Measurements from ENCODE around the gene PIGBOS1.
"Not testable (repeated sequence)": the region's sequence is repeated elsewhere in the genome, so short reads cannot be mapped to it uniquely, and the experiment has no call there.

PIGBOS1 gene

GRCh38 chr15:55318588-55319494 lies at the start of gene PIGBOS1, which contains the start of gene PIGB:
Gene PIGBOS1, minus strand, starts transcription at chr15:55319123. Its CDS starts 1,331 bp downstream, at chr15:55317792.
Gene PIGB, plus strand, starts transcription at chr15:55319222. Its CDS starts 29 bp downstream, at chr15:55319251.
- DNase-seq = peak; percentile 91

GRCh38 chr15:55366981-55367380 lies 48.1 kb upstream of the PIGBOS1 start:
- peak; percentile 45 for DNase-seq

GRCh38 chr15:55362641-55363040 lies 43.7 kb upstream of the PIGBOS1 start:
- DNase-seq = no peak

- no peak for DNase-seq
Measured at GRCh38 chr15:55361048-55361447, 42.1 kb upstream of the PIGBOS1 start.

GRCh38 chr15:55360256-55360655 lies 41.3 kb upstream of the PIGBOS1 start:
- no peak for DNase-seq

GRCh38 chr15:55358471-55358870 lies 39.5 kb upstream of the PIGBOS1 start:
- DNase-seq = no peak

GRCh38 chr15:55357774-55358173 lies 38.9 kb upstream of the PIGBOS1 start:
- no peak for DNase-seq

GRCh38 chr15:55356985-55357585 lies 38.2 kb upstream of the PIGBOS1 start:
- DNase-seq = no peak

GRCh38 chr15:55353025-55353424 lies 34.1 kb upstream of the PIGBOS1 start:
- no peak for DNase-seq

GRCh38 chr15:55349282-55349681 lies 30.4 kb upstream of the PIGBOS1 start:
- no peak for DNase-seq

GRCh38 chr15:55348281-55348778 lies 29.4 kb upstream of the PIGBOS1 start:
- DNase-seq = no peak

- no peak for DNase-seq
Measured at GRCh38 chr15:55344206-55344605, 25.3 kb upstream of the PIGBOS1 start.

- no peak for DNase-seq
Measured at GRCh38 chr15:55343168-55343567, 24.2 kb upstream of the PIGBOS1 start.

- no peak for DNase-seq
Measured at GRCh38 chr15:55337160-55337559, 18.2 kb upstream of the PIGBOS1 start.

GRCh38 chr15:55334997-55335396 lies 16.1 kb upstream of the PIGBOS1 start:
- DNase-seq = peak; percentile 63

GRCh38 chr15:55334371-55334770 lies 15.4 kb upstream of the PIGBOS1 start:
- no peak for DNase-seq

GRCh38 chr15:55327387-55327786 lies 8.5 kb upstream of the PIGBOS1 start:
- peak; percentile 73 for DNase-seq

- DNase-seq = peak; percentile 54
Measured at GRCh38 chr15:55322467-55322866, 3.5 kb upstream of the PIGBOS1 start.

- no peak for DNase-seq
Measured at GRCh38 chr15:55320963-55321362, 2.0 kb upstream of the PIGBOS1 start.

GRCh38 chr15:55320238-55320550 lies 1.3 kb upstream of the PIGBOS1 start:
- DNase-seq = no peak

GRCh38 chr15:55319537-55320237 lies 764 bp upstream of the PIGBOS1 start:
- DNase-seq = peak; percentile 47

GRCh38 chr15:55302801-55303200 lies 16.1 kb downstream of the PIGBOS1 start:
- DNase-seq = not testable (repeated sequence)

- DNase-seq = no peak
Measured at GRCh38 chr15:55297315-55297714, 21.6 kb downstream of the PIGBOS1 start.

Data from inflammatory macrophage treated with lipopolysaccharide for 4 hours (primary cell).